HCT116 (cell line): ENCODE results near the gene CSHL1. TPM values are rescaled to one million over a fixed set of nuclear protein-coding genes. Genes with fewer than 3 reads are reported as not detected.

Source experiments
- ATAC-seq: fragments of 200-7000 bp; cut with Tn5 transposase; 2 replicates; pipeline ENCODE4 v1.9.1; 2020; ENCODE audit warnings: mild to moderate bottlenecking, moderate library complexity
- BruUV-seq: library from RNA; stranded (reverse); fragments of 400-500 nt; replicated peaks from 2 replicates; lab custom pipeline; 2021; lab: Mats Ljungman, UMichigan
- CTCF ChIA-PET: fragments of 300-600 bp; sonication (Branson Sonifier 250); formaldehyde crosslinking; loops from one replicate; lab custom pipeline; 2021; ENCODE audit warnings: antibody characterized with exemption; lab: Charles Lee
- POLR2A ChIA-PET: fragments of 300-600, 350-600 bp; sonication (Branson Sonifier 250); formaldehyde crosslinking; loops from one replicate; lab custom pipeline; 2021; ENCODE audit warnings: antibody characterized with exemption; lab: Charles Lee
- RAD21 ChIA-PET, 2 experiments: fragments of 300-600 bp; sonication (Branson Sonifier 250); formaldehyde crosslinking; loops; one replicate each; lab custom pipeline; 2023; ENCODE audit warnings: low total read pairs in 2 of 2; ENCODE audit not compliant: uncharacterized antibody in 2 of 2, unreplicated experiment in 2 of 2, low non-redundant PET in 1 of 2; lab: Charles Lee
- DNase-seq: peaks from one replicate; pipeline ENCODE4 v3.0.0-alpha.2; 2010; ENCODE audit warnings: low read depth, low spot score
- H2AFZ ChIP-seq: fragments of 200-600 bp; shearing (Covaris generic), sonication (generic); 2 replicates; pipeline ENCODE4 v1.6.1; 2017; ENCODE audit warnings: low read depth, mixed run types, mixed read lengths, antibody characterized with exemption, low read length; ENCODE audit not compliant: poor library complexity, severe bottlenecking
- H3K27ac ChIP-seq: 2 replicates; pipeline ENCODE4 v1.5.1; 2012; ENCODE audit warnings: low read depth, low read length
- H3K27me3 ChIP-seq: fragments of 200-600 bp; sonication (generic); 2 replicates; pipeline ENCODE4 v1.6.1; 2016; ENCODE audit warnings: mixed run types, low read length, mixed read lengths; ENCODE audit not compliant: insufficient read depth
- H3K36me3 ChIP-seq, 2 experiments: fragments of 200-500 bp in 1 of 2; fragments of 200-600 bp in 1 of 2; sonication (Bioruptor generic) in 1 of 2; sonication (generic) in 1 of 2; 2 replicates each; pipeline versions ENCODE4 v1.5.1 to v1.6.1; 2014 to 2016; ENCODE audit warnings: low read length in 2 of 2, inconsistent platforms in 1 of 2, mixed read lengths in 1 of 2, mixed run types in 1 of 2; ENCODE audit not compliant: insufficient read depth in 2 of 2, control insufficient read depth in 1 of 2
- H3K4me1 ChIP-seq, 2 experiments: fragments of 200-600 bp in 1 of 2; sonication (generic) in 1 of 2; 2 replicates each; pipeline versions ENCODE4 v1.5.1 to v1.6.1; 2012 to 2017; ENCODE audit warnings: low read length in 2 of 2, inconsistent platforms in 1 of 2, mild to moderate bottlenecking in 1 of 2, mixed read lengths in 1 of 2, mixed run types in 1 of 2, moderate library complexity in 1 of 2; ENCODE audit not compliant: insufficient read depth in 2 of 2, control insufficient read depth in 1 of 2
- H3K4me2 ChIP-seq: fragments of 200-600 bp; sonication (generic); 2 replicates; pipeline ENCODE4 v1.6.1; 2017; ENCODE audit warnings: mixed run types, low read length, mixed read lengths
- H3K4me3 ChIP-seq, 2 experiments: fragments of 200-600 bp in 1 of 2; sonication (generic) in 1 of 2; replicated peaks in 1 of 2; 2 replicates each; pipeline ENCODE4 v1.5.1; 2011 to 2016; ENCODE audit warnings: low read length in 2 of 2, control low read depth in 1 of 2, low read depth in 1 of 2, mild to moderate bottlenecking in 1 of 2, mixed read lengths in 1 of 2, mixed run types in 1 of 2
- H3K79me2 ChIP-seq: fragments of 200-600 bp; sonication (generic); 2 replicates; pipeline ENCODE4 v1.6.1; 2017; ENCODE audit warnings: mild to moderate bottlenecking, mixed run types, low read length, moderate library complexity, mixed read lengths; ENCODE audit not compliant: insufficient read depth
- H3K9ac ChIP-seq: fragments of 200-600 bp; sonication (generic); 2 replicates; pipeline ENCODE4 v1.6.1; 2016; ENCODE audit warnings: low read length, mixed read lengths
- H3K9me2 ChIP-seq: fragments of 200-600 bp; sonication (generic), shearing (Covaris generic); 2 replicates; pipeline ENCODE4 v1.6.1; 2017; ENCODE audit warnings: mixed run types, mild to moderate bottlenecking, moderate library complexity; ENCODE audit not compliant: insufficient read depth
- H3K9me3 ChIP-seq, 2 experiments: fragments of 200-500 bp in 1 of 2; fragments of 200-600 bp in 1 of 2; sonication (Bioruptor generic) in 1 of 2; sonication (generic) in 1 of 2; 2 replicates each; pipeline ENCODE4 v1.6.1; 2014 to 2017; ENCODE audit warnings: low read length in 2 of 2, mixed read lengths in 2 of 2, inconsistent platforms in 1 of 2, low read depth in 1 of 2, mild to moderate bottlenecking in 1 of 2, mixed run types in 1 of 2, moderate library complexity in 1 of 2; ENCODE audit not compliant: control insufficient read depth in 1 of 2, insufficient read depth in 1 of 2
- H4K20me1 ChIP-seq: fragments of 200-600 bp; sonication (generic), shearing (Covaris generic); 2 replicates; pipeline ENCODE4 v1.6.1; 2017; ENCODE audit warnings: mixed run types, mild to moderate bottlenecking, moderate library complexity; ENCODE audit not compliant: insufficient read depth
- ATF3 ChIP-seq: IDR thresholded peaks from 2 replicates; pipeline ENCODE4 v1.6.1; 2012
- CBX3 ChIP-seq: IDR thresholded peaks from 2 replicates; pipeline ENCODE4 v1.6.1; 2012; ENCODE audit warnings: low read depth
- CEBPB ChIP-seq: IDR thresholded peaks from 2 replicates; pipeline ENCODE4 v1.6.1; 2012; ENCODE audit warnings: low read depth
- EZH2 ChIP-seq: fragments of 200-600 bp; sonication (generic); IDR thresholded peaks from 2 replicates; pipeline ENCODE4 v1.6.1; 2017; ENCODE audit warnings: antibody characterized with exemption, mixed run types
- EZH2phosphoT487 ChIP-seq: fragments of 200-600 bp; IDR thresholded peaks from 2 replicates; pipeline ENCODE4 v1.6.1; 2018; ENCODE audit warnings: antibody characterized with exemption, borderline replicate concordance
- FOSL1 ChIP-seq: IDR thresholded peaks from 2 replicates; pipeline ENCODE4 v1.6.1; 2012; ENCODE audit warnings: low read depth
- JUND ChIP-seq: IDR thresholded peaks from 2 replicates; pipeline ENCODE4 v1.6.1; 2012
- SIN3A ChIP-seq: IDR thresholded peaks from 2 replicates; pipeline ENCODE4 v1.6.1; 2012; ENCODE audit warnings: low read depth
- SP1 ChIP-seq: IDR thresholded peaks from 2 replicates; pipeline ENCODE4 v1.6.1; 2012; ENCODE audit warnings: low read depth
- TCF7L2 ChIP-seq: IDR thresholded peaks from 2 replicates; pipeline ENCODE4 v1.7.0; 2011; ENCODE audit warnings: borderline replicate concordance, inconsistent platforms; ENCODE audit not compliant: insufficient read depth, insufficient read length; ENCODE audit errors: extremely low read depth
- ZBTB33 ChIP-seq: IDR thresholded peaks from 2 replicates; pipeline ENCODE4 v1.6.1; 2011; ENCODE audit warnings: mild to moderate bottlenecking, low read length, moderate library complexity; ENCODE audit not compliant: insufficient replicate concordance; ENCODE audit errors: extremely low read depth
- intact Hi-C: fragments of 100-400 bp; cut with micrococcal nuclease; formaldehyde crosslinking; loops from 2 replicates; pipeline ENCODE4 v1.10.0; 2022
- total RNA-seq: library from RNA; stranded (reverse); gene quantifications from one replicate; pipeline ENCODE4 v1.2.1, GENCODE V29; 2021; ENCODE audit not compliant: unreplicated experiment

The CSHL1 gene
- total RNA-seq, 1 experiment from 2014 or later: not detected

DNA sequence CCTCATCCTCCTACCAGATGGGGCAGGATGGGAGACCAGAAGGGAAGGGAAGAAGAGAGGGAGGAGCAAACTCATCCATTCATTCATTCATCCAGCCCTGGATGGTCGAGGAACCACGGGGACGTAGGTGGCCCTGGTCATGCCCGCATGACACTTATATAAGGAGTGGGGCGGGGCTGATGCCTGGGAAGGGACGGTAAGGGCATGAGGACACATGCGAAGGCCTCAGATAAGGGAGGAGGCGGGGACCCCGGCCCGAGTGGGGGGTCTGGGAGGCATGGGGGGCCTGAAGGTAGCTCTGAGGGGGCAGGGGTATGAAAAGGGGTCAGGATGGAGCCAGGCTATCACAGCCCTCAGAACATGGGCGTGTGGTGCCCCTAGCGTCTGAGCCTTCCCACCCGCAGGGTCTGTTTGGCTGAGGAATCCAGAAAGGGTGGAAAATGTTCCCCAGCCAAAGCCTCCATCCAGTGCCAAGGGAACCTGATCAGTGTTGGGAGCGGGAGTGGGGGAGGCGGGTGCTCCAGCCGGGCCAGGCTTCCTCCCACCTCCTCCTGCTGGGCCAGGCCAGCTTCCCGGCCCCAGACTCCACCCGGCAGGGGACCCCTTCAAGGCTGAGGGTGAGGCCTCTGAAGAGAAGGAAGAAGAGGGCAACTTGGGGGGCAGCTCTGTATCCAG is 38.7 kb upstream of the CSHL1 start:
- Histone ChIP-seq H3K9ac (no peak overlapping the region), H3K9me2 (no peaks in the 10 kb centered on the region), H3K9me3 (no peaks in the 10 kb centered on the region), H3K27ac (no peak overlapping the region), H3K27me3 (no peaks in the 10 kb centered on the region), H3K4me2 (no peak overlapping the region), H3K4me1 (peaks cover 0 to 10% of the 10 kb centered on the region in 2 experiments; a peak in 1 of 4 replicates), H4K20me1 (no peaks in the 10 kb centered on the region), H3K4me3 (no peak overlapping the region), H3K79me2 (no peaks in the 10 kb centered on the region), H2AFZ (no peak overlapping the region), H3K36me3 (no peaks in the 10 kb centered on the region)
- POLR2A ChIA-PET: interaction anchor here (1.6 kb wide), 2 partner anchors 27 to 184 kb away, joined by 3 to 6 read pairs; no protein-coding TSS in a partner anchor
- no peak for TF ChIP-seq CBX3
- no peak for TF ChIP-seq CEBPB
- no peak for TF ChIP-seq EZH2phosphoT487
- TF ChIP-seq ZBTB33: no peak
- no peak for TF ChIP-seq TCF7L2
- no peak for TF ChIP-seq SIN3A
- TF ChIP-seq EZH2: no peak
- TF ChIP-seq JUND: no peak
- TF ChIP-seq ATF3: no peak
- TF ChIP-seq FOSL1: no peak
- TF ChIP-seq SP1: no peak
- no TSS peak for BruUV-seq
- intact Hi-C loops: no loop called here
- ATAC-seq (no peak), DNase-seq (no peak)
- RAD21 ChIA-PET: interaction anchor here in 1 of 2 experiments (1.4 to 1.6 kb wide), 2 partner anchors 30 to 184 kb away, joined by 5 to 7 read pairs; partner anchors contain the start of gene GH1
- CTCF ChIA-PET: interaction anchor here (0.9 to 4.8 kb wide), 15 partner anchors 10 to 184 kb away, joined by 3 to 61 read pairs (median 8); partner anchors contain the start of genes CSHL1 and GH1
